GM18519 (cell line): ENCODE measurements around the gene RBL1.
"Not testable (repeated sequence)": the region's sequence is repeated elsewhere in the genome, so short reads cannot be mapped to it uniquely, and the experiment has no call there.

ENCODE experiments used
- ATAC-seq: cut with Tn5 transposase; IDR thresholded peaks from one replicate; pipeline ENCODE4 v1.9.1; 2021; ENCODE audit warnings: mild to moderate bottlenecking, moderate library complexity; ENCODE audit not compliant: unreplicated experiment, low FRiP score

RBL1 gene

DNA sequence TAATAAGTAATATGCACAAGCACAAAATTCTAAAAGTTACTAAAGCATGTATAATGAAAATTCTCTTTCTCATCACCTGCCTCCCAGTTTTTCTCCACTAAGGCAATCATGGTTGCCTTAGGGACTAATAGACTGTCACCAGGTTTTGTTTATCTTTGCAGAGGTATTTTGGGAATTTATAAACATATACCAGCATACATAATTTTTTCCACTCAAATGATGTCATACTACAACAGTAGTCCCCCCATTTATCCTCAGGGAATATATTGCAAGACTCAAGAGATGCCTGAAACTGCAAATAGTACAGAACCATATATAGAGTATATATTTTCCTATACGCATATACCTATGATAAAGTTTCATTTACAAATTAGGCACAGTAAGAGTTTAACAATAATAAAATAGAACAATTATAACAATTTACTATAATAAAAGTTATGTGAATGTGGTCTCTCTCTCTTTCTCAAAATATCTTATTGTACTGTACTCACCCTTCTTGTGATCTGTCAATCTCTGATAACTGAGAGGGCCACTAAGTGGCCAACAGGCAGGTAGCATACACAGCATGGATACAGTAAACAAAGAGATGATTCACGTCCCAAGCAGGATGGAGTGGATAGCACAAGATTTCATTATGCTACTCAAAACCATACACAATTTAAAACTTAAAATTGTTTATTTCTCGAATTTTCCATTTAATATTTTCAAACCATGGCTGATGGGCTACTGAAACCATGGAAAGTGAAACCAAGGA lies 19.7 kb downstream of the RBL1 start:
- no peak for ATAC-seq

DNA sequence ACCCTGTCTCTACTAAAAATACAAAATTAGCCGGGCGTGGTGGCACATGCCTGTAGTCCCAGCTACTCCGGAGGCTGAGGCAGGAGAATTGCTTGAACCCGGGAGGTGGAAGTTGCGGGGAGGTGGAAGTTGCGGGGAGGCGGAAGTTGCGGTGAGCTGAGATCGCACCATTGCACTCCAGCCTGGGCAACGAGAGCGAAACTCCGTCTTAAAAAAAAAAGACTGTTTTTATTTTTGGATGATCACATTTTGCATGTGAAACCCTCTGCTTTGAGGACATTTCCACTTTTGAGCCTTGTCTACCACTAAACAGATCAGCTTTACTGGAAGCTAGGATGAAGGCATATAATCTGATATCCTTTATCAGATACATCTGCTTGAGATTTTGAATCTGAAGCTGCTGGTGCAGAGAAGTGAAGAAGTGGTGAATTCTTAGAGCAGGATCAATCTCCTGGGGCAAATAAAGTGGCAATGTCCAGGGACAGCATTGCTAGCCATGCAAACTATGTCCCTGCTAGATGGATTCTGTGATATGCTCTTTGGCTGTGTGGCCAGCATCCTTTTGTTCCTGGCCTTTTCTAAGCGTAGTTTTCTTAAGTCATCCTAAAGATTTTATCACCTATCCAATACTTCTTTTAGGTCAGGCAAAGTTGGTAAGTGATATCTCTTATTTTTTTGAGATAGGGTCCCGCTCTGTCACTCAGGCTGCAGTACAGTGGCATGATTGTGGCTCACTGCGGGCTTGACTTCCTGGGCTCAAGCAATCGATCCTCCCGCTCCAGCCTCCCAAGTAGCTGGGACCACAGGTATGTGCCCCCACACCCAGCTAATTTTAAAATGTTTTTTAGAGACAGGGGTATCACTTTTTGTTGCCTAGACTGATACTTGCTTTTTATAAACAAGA lies 23.3 kb downstream of the RBL1 start:
- no peak for ATAC-seq

DNA sequence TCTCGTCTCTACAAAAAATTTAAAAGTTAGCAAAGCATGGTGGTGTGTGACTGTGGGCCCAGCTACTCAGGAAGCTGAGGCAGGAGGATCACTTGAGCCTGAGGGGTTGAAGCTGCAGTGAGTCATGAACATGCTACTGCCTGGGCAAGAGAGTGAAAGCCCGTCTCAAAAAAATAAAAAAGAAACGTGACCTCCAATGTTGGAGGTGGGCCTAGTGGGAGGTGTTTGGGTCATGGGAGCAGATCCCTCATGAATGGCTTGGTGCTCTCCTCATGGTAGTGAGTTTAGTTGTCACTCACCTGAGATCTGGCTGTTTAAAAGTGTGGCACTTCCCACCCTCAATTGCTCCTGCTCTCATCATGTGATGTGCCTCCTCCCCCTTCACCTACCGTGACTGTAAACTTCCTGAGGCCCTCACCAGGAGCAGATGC lies 24.3 kb downstream of the RBL1 start:
- ATAC-seq, result no peak

DNA sequence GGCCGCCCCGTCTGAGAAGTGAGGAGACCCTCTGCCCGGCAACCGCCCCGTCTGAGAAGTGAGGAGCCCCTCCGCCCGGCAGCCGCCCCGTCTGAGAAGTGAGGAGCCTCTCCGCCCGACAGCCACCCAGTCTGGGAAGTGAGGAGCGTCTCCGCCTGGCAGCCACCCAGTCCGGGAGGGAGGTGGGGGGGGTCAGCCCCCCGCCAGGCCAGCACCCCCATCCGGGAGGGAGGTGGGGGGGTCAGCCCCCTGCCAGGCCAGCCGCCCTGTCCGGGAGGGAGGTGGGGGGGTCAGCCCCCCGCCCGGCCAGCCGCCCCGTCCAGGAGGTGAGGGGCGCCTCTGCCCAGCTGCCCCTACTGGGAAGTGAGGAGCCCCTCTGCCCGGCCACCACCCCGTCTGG lies 26.2 kb downstream of the RBL1 start:
- ATAC-seq, result not testable (repeated sequence)

DNA sequence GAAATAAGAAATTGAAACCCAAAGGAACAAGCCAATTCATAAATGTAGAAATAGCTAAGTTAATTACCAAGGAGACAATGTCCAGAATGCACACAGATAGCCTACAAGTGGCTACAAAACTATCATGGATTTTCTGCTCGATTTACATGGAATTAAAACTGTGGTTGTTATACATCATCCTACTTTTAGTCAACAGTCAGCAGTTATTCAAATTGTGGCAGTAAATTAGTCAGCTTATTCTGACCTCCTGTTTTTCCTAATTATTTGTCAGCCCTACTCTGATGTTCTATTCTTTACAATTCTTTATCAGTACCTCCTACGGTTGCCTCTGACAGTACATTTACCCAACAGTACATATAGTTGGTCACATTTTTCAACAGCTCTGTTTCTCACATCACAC lies 29.6 kb downstream of the RBL1 start:
- no peak for ATAC-seq

DNA sequence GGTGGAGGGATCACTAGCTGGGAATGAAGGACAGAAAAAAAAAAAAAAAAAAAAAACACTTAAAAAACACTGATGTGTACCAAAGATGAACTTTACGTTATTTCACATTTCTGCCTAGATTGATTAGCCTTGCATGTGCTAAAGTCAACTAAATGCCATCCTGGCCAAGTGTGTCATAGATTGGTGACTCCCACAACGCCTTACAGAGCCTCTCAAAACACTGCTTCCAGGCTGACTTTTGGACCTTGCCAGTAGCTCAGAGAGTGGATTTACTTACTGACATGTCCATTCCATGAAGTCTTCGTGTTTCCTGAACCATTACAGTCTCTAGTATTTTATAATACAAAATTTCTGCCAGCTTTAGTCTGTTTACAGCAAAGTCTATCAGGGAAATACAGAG lies 40.5 kb downstream of the RBL1 start:
- ATAC-seq, result no peak

DNA sequence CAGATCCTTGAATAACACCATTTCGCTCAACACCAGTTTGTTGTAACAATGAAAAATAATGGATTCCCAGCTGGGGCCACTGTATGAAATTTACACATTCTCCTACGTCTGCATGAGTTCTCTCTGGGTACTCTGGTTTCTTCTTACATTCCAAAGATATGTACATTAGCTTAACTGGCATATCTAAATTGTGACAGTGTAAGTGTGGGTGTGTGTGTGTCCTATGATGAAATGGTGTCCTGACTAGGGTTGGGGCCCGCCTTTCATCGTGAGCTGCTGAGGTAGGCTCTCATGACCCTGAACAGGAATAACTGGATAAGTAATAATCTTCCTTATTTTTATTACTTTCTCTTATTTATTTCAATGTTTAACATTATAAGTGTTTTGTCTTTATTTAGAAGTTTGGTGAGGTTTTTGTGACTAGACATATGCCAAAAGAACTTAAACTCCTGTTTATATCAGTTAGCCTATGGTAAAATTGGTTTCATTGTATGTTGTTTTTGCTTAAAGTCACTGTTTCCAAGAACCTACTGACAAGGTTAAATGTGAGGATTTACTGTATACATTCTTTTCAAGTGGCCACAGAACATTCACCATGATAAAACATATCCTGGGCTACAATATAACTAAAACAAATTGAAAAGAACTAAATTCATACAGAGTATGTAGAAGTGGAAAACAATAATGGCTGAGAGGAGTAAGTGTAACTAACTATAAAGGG lies 42.4 kb downstream of the RBL1 start:
- ATAC-seq, result no peak

DNA sequence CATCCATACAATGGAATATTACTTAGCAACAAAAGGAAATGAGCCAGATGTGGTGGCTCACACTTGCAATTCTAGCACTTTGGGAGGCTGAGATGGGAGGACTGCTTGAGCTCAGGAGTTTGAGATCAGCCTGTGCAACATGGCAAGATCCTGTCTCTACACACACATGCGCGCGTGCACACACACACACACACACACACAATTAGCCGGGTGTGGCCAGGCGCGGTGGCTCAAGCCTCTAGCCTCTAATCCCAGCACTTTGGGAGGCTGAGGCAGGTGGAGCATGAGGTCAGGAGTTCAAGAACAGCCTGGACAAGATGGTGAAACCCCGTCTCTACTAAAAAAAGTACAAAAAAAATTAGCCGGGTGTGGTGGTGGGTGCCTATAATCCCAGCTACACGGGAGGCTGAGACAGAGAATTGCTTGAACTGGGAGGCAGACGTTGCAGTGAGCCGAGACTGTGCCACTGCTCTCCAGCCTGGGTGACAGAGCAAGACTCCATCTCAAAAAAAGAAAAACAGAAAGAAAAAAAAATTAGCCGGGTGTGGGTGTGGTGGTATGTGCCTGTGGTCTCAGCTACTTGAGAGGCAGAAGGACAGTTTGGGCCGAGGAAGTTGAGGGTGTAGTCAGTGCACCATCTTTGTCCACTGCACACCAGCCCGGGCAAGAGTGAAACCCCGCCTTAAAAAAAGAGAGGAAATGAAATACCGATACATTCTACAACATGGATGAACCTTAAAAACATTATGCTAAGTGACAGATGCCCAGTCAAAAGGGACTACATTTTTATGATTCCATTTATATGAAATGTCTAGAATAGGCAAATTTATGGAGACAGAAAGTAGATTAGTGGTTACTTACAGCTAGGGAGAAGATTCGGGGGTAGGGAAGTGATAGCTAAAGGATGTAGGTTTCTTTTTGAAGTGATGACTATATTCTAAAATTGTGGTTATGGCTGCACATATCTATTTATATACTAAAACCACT lies 52.5 kb downstream of the RBL1 start:
- peak; percentile 36 for ATAC-seq

DNA sequence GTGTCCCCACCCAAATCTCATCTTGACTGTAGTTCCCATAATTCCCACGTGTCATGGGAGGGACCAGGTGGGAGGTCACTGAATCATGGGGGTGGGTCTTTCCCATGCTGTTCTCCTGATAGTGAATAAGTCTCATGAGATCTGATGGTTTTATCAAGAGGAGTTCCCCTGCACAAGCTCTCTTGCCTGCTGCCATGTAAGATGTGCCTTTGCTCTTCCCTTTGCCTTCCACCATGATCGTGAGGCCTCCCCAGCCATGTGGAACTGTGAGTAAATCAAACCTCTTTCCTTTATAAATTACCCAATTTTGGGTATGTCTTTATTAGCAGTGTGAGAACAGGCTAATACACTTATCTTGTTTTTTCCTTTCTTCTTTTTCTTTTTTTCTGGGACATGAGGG lies 56.4 kb downstream of the RBL1 start:
- not testable (repeated sequence) for ATAC-seq

DNA sequence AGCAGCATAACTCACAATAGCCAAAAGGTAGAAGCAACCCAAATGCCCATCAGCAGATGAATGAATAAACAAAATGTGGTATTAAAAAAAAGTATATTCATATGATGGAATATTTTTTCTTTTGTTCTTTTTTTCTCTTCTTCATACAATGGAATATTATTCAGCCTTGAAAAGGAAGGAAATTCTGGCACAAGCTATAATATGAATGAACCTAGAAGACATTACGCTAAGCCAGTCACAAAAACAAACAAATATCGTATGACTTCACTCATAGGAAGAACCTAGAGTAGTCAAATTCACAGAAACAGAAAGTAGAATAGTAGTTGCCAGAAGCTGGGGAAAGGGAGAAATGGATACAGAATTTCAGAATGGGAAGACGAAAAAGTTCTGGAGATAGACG lies 63.7 kb downstream of the RBL1 start:
- ATAC-seq, result no peak

DNA sequence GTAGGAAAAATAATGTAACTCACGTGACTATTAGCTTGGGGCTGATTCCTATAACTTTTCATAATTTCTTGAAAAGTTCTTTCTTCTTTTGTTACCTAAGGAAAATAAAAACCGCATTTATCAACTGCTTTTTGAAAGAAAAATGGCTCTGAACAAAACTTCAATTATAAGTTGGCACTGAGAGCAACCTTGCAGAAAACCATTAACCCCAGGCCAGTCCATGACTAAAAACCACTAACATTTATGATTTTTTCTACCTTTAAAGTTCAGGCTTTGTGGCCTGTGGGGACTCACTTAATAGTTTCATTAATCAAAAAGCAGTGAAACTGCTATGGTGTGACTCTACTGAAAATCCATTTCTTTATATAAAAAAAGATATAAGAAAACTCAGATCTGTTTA lies 75.2 kb downstream of the RBL1 start:
- no peak for ATAC-seq

DNA sequence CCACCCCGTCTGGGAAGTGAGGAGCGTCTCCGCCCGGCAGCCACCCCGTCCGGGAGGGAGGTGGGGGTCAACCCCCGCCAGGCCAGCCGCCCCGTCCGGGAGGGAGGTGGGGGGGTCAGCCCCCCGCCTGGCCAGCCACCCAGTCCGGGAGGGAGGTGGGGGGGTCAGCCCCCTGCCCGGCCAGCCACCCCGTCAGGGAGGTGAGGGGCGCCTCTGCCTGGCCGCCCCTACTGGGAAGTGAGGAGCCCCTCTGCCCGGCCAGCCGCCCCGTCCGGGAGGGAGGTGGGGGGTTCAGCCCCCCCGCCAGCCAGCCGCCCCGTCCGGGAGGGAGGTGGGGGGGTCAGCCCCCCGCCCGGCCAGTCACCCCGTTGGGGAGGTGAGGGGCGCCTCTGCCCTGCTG lies 83.2 kb downstream of the RBL1 start:
- not testable (repeated sequence) for ATAC-seq

DNA sequence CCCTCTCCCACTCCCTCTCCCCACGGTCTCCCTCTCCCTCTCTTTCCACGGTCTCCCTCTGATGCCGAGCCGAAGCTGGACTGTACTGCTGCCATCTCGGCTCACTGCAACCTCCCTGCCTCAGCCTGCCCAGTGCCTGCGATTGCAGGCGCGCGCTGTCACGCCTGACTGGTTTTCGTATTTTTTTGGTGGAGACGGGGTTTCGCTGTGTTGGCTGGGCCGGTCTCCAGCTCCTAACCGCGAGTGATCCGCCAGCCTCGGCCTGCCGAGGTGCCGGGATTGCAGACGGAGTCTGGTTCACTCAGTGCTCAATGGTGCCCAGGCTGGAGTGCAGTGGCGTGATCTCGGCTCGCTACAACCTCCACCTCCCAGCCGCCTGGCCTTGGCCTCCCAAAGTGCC lies 83.9 kb downstream of the RBL1 start:
- ATAC-seq, result not testable (repeated sequence)

DNA sequence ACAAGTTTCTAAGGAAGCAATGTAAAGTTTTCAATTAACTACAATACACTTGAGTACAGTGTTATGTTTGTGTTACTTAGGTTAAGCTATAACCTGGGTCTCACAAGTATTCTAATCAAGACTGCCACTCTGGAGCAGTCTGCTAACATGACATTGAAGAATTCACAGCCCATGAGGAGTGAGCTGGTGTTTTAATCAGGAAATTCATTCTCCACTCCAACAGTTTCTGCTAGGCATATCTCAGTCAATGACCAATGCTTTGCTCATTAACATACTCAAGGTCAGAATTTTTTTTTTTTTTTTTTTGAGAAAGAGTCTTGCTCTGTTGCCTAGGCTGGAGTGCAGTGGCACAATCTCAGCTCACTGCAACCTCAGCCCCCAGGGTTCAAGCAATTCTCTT lies 84.7 kb downstream of the RBL1 start:
- ATAC-seq, result no peak

DNA sequence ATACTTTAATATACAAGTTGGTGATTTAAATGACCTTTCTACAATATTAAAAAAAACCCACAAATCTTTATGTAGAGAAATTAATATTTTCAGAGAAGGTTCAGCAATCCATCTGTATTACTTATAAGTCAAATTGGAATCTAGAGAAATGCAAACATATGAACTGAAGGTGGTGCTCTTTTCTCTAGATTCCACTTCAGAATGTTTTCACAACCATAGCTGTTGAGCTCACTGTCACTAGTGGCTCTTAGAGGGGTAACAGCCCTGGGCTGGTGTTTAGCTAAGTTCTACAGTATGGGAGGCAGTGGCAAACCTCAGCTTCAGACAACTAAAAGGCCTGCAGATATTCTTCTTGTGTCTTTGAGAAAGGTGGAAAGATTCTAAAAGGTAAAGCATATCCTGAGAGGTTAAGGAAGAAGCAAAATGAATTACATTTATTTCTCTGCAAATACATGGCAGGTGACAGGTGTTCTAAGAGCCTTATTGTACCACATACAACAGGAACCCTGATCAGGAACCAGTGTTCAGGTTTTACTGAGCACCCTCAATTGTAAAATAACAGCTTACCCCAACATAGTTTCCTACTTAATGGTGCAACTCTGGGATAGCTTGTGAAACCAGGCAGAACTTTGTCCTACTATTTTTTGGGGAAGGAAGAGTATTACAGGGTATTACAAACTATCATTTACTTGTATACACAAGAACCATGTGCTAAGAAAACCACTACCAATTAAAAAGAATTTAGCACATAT lies 87.7 kb downstream of the RBL1 start:
- ATAC-seq, result no peak

DNA sequence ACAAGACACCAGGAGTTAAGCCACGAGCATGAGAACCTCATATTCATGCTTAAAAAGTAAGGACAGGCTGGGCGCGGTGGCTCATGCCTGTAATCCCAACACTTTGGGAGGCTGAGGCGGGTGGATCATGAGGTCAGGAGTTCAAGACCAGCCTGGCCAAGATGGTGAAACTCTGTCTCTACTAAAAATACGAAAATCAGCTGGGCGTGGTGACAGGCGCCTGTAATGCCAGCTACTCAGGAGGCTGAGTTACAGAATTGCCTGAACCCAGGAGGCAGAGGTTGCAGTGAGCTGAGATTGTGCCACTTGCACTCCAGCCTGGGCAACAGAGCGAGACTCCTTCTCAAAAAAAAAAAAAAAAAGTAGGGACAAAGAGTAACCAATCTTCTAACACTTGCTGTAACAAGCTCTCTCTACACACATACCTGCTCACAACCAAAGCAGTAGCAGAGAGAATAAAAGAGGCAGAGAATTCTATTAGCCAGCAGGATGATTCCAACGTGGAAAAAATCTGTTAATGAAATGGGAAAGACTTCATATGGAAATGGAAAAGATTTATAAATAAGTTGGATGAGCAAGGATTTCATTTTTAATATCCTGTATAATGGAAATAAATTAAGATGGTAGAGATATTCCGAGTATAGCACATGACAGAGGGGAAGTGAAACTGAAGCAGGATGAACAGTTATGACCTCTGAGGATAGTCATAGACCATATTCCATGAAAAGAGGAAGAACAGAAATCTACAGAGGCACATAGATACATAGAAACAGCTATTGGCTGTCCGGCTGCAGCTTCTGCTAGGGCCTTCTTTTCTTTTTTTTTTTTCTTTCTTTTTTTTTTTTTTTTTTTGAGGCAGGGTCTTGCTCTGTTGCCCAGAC lies 90.5 kb downstream of the RBL1 start:
- not testable (repeated sequence) for ATAC-seq

DNA sequence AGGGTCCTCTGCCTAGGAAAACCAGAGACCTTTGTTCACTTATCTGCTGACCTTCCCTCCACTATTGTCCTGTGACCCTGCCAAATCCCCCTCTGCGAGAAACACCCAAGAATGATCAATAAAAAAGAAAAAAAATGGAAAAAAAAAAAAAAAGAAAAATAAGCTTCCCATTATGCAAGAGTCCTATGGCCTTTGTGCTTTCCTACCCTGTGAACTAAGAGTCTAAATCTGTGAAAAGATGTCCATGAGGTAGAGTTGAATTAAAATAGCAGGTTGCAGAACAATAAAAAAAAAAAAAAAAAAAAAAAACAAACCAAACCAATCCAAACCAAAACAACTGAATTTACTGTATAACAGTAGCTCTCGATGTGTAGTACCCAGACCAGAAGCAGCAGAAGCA lies 94.2 kb downstream of the RBL1 start:
- not testable (repeated sequence) for ATAC-seq

DNA sequence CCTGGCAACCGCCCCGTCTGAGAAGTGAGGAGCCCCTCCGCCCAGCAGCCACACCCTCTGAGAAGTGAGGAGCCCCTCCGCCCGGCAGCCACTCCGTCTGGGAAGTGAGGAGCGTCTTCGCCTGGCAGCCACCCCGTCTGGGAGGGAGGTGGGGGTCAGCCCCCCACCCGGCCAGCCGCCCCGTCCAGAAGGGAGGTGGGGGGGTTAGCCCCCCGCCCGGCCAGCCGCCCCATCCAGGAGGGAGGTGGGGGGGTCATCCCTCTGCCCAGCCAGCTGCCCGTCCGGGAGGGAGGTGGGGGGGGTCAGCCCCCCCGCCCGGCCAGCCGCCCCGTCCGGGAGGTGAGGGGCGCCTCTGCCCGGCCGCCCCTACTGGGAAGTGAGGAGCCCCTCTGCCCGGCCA lies 95.6 kb downstream of the RBL1 start:
- not testable (repeated sequence) for ATAC-seq
